ENCODE data around the gene SH2B3.

SH2B3 gene

DNA sequence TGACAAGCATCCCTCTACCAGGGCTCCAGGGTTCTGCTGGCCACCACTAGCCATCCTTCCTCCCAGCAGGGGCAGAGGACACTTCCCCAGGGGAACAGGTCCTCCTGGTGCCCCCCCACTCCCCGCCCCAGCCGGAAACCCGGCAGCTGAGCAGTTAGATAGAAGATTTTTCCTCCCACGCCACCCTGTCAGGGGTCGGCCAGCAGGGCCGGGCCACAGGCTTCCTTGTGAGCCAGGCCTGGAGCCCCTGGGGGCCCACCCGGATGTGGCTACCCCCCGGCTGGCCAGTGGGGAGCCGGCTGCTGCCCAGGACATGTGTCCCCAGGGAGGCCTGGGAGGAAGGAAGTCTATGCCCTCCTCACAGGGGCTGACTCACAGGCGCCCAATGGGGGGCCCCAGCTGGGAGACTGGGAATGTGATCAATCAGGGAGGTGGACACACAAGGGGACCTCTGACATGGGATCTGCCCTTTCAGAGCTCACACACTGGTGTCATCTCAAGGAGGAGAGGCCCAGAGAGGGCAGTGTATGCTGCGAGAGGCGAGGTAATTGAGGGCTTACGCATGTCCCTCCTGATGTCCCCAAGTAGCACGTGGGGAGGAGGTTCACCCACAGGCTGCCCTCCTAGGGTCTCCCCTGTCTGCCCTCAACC, 4.2 kb downstream of the SH2B3 start:
- DNase-seq: peak; percentile 76

- no peak for DNase-seq
Measured at GRCh38 chr12:111410431-111411184, 4.9 kb downstream of the SH2B3 start.

GRCh38 chr12:111411185-111411764, 5.6 kb downstream of the SH2B3 start:
- no peak for DNase-seq

GRCh38 chr12:111412007-111412829, 6.5 kb downstream of the SH2B3 start:
- no peak for DNase-seq

- no peak for DNase-seq
Measured at GRCh38 chr12:111412830-111413441, 7.2 kb downstream of the SH2B3 start.

DNA sequence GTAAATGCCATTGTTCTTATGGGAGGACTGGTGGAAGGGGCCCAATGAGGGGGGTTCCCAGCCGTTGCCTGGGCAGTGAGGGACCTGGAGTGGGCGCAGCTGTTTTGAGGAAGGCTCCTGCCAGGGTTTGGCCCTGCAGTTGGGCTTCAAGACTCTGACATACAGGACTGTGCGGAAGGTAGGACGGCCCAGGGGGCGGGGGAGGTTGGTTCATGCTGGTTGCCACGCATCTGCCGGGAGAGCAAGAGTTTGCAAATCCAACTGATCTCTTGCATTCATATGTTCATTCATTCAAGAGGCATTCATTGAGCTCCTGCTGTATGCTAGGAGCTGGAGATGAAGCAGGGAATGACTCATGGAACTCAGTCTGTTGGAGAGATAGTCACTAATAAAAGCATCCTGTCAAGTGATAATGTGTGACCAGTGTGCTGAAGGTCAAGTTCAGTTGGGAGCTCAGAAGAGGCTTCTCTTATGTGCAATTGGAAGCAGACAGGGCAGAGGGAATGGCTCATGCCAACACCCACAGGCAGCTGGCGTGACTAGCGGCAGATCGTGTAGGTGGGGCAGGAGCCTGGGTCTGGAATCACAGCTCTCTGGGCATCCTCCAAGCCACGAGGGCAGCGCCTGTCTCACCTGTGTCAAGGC, 7.8 kb downstream of the SH2B3 start:
- DNase-seq: no peak

- DNase-seq: no peak
Measured at GRCh38 chr12:111414711-111415252, 9.1 kb downstream of the SH2B3 start.

GRCh38 chr12:111417290-111417689, 11.6 kb downstream of the SH2B3 start:
- no peak for DNase-seq

- DNase-seq: no peak
Measured at GRCh38 chr12:111417784-111418593, 12.3 kb downstream of the SH2B3 start.

DNA sequence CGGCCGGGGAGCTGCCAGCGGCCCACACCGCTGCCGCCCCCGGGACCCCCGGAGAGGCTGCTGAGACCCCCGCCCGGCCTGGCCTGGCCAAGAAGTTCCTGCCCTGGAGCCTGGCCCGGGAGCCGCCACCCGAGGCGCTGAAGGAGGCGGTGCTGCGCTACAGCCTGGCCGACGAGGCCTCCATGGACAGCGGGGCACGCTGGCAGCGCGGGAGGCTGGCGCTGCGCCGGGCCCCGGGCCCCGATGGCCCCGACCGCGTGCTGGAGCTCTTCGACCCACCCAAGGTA, 12.8 kb downstream of the SH2B3 start:
- peak; percentile 18 for DNase-seq

- no peak for DNase-seq
Measured at GRCh38 chr12:111419784-111420183, 14.1 kb downstream of the SH2B3 start.

DNA sequence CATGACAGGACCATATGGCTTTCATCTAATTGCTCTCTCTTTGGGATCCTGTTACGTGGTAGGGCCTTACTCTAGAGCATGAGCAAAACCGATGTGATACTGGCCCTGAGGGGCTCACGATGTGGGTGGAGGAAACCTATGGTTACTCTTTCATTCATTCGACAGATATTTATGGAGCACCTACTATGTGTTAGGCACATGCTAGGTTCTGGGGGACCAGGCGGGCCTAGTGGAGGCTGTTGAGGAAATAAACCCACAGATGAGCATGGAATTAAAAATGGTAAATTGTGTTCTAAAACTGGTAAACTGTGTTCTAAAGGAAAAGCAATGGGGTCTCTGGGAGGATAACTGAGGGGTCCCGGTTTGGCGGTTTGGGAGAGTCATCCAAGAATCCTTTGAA, 14.8 kb downstream of the SH2B3 start:
- DNase-seq: no peak

DNA sequence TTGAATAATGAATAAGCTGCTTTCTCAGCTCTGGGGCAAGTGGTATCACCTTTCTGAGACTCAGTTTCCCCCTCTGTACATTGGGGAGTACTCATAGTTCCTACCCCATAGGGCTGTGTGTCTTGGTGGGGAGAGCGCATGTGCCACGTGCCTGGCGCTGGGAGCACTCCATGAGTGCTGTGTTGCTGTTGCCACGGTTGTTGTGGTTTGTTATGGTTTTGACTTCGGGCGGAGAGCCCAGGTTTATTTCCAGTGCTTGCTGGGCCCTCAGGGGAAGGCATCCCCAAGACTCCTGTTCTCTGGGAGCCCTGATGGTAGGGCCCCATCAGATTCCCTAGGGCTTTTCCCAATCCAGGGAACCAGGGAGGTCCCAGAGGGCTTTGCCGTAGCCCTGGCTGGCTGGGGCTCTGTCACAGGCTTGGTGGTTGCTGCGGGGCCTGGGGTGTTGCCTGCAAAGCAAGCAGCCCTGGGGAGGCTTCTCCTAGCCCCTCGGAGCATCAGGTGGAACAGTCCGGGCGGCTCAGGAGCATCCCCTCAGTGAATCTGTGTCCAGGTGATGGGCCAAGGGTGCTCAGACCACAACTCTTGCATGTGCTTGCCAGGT, 18.6 kb downstream of the SH2B3 start:
- DNase-seq: no peak

DNA sequence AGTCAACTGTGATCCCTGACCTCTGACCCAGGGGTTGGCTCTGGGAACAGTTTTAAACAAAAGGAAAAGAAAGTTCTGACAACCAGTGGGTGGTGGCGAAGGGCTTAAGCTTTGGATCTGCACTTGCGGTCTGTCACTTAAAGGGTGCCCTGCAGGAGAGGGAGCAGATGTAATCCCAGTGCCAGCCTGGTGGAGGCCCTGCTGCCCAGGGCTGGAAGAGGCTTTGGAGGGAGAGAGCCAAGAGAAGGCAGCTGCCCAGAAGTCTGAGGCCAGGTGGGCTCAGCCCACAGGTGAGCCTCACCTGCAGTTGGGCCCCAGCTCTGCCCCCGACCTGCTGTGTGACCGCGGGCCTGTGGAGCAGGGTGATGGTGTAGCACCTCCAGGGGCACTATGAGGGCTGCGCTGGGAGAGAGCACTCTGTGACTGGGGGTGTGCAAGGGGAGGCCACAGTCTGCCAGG, 19.1 kb downstream of the SH2B3 start:
- no peak for DNase-seq

DNA sequence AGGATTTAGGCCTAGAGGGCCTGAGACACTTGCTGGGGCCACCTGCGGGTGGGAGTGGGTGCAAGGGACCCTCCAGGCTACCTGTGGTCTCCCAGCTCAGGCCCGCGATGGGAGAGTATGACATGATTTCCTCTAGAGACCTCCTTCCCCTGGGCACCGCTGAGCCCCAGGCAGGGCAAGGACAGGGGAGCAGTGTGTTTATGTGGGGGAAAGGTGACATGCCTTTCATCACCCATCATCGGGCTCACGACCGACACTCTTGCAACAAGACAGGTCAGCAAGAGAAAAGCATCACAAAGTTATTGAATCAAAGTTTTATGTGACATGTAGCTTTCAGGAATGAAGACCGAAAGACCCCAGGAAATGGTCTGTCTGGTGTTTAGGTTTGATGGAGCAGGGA, 19.9 kb downstream of the SH2B3 start:
- DNase-seq: no peak

GRCh38 chr12:111426344-111427185, 20.8 kb downstream of the SH2B3 start:
- DNase-seq: no peak

- no peak for DNase-seq
Measured at GRCh38 chr12:111427417-111428074, 21.8 kb downstream of the SH2B3 start.

- DNase-seq: no peak
Measured at GRCh38 chr12:111428081-111428727, 22.5 kb downstream of the SH2B3 start.

GRCh38 chr12:111428728-111429175, 23.0 kb downstream of the SH2B3 start:
- DNase-seq: no peak

Data from left hindlimb (tissue), 1 donor.